Lower leg skin (tissue), 3 donors: ENCODE data around the gene TENT4B.
"Not testable (repeated sequence)": the region's sequence is repeated elsewhere in the genome, so short reads cannot be mapped to it uniquely, and the experiment has no call there.

Experiments used
- CTCF ChIP-seq, 3 donors: fragments of 450-650 bp; IDR thresholded peaks; one replicate each; pipeline ENCODE4 v1.5.1; 2016; ENCODE audit warnings: antibody characterized with exemption in 3 of 3, mild to moderate bottlenecking in 3 of 3, moderate library complexity in 2 of 3
- POLR2A ChIP-seq, 2 donors: fragments of 450-650 bp; IDR thresholded peaks; one replicate each; pipeline ENCODE4 v1.6.1; 2016 to 2017; ENCODE audit warnings: antibody characterized with exemption in 2 of 2, mild to moderate bottlenecking in 1 of 2, moderate library complexity in 1 of 2

GRCh38 chr16:50132571-50132970 is 20.5 kb upstream of the TENT4B start:
- TF ChIP-seq POLR2A, CTCF (IDR thresholded peaks at IDR 0.05): not testable (repeated sequence)
